ENCODE measurements around the gene SLC2A9. TPM values are rescaled to one million over a fixed set of nuclear protein-coding genes. Genes with fewer than 3 reads are reported as not detected.

Gene SLC2A9
- total RNA-seq, 1 experiment from 2014 or later: 3.5 TPM

DNA sequence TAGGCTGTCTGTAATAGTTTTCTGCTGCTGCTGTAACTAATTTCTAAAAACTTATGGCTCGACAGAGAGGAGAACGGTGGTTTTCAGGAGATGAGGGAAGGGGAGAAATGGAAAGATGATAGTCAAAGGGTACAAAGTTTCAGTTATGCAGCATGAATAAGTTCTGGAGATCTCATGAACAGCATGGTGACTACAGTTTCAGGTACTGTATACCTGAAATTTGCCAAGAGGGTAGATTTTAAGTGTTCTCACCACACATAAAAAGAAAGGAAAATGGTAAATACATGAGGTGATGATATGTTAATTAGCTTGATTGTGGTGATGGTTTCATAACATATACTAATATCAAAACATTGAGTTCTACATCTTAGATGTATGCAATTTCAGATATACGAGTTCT lies 205.0 kb downstream of the SLC2A9 start:
- in situ Hi-C loops (cut with HindIII; ENCODE audit: low pct_unique_long_range_greater_than_20kb, low sequenced_read_pairs): no loop called here
- intact Hi-C loops (cut with micrococcal nuclease; ENCODE audit: unreplicated experiment): no loop called here
- no TSS peak for BruUV-seq (replicated peaks)

DNA sequence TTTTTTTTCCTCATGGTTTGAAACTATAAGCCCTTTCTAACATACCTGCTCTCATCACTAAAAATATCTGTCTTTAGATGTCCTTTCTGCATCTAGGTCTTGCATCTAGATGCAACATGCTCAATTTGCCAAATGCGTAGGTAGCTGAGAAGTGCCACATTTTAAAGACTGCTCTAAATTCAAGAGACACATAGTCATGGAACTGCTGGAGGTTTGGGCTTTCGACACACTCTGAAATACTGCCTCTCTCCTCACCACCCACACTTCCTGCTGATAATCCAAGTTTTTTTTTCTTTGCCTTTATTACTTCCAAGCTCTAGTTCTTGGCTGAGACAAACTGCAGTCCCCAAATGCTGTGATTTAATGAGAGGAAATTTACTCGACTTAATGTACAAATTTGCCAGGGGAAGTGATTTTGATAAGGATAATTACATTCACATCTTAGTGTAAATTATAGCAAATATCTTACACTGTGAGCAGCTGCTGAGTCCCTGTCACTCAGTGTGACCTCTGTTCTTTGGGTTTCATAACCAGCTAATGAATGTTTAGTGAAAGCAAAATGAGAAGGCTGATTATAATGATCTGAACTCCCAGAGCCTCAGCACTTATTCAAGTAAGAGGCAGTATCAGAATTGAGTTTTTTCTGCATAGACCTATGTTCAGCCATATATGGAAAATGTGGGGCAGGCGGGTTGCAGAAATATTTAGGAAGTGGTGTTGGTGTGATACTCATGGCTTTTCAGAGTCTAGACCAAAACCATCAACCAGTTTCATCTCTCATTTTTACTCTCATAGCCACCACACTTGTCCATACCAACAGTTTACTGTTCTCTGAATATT lies 208.6 kb downstream of the SLC2A9 start:
- in situ Hi-C loops (cut with HindIII; ENCODE audit: low pct_unique_long_range_greater_than_20kb, low sequenced_read_pairs) (no loop called here), intact Hi-C loops (cut with micrococcal nuclease; ENCODE audit: unreplicated experiment) (no loop called here)
- CTCF ChIA-PET: no interaction called here
- H3K27ac ChIP-seq (ENCODE audit: low read length): no peak overlapping the region
- POLR2A ChIA-PET: no interaction called here
- H3K36me3 ChIP-seq (ENCODE audit: control insufficient read depth, insufficient read depth, low read length): no peaks in the 10 kb centered on the region
- DNase-seq (ENCODE audit: low read depth, low spot score) (no peak), ATAC-seq (no peak)
- TF ChIP-seq TCF7L2 (IDR thresholded peaks at IDR 0.05; ENCODE audit: low read depth, low read length) (no peak), SIN3A (IDR thresholded peaks at IDR 0.05; ENCODE audit: borderline replicate concordance, insufficient read depth, low read depth, low read length) (no peak), POLR2AphosphoS5 (IDR thresholded peaks at IDR 0.05; ENCODE audit: low read depth, low read length) (no peak)
- TF ChIP-seq, protein P1, sequence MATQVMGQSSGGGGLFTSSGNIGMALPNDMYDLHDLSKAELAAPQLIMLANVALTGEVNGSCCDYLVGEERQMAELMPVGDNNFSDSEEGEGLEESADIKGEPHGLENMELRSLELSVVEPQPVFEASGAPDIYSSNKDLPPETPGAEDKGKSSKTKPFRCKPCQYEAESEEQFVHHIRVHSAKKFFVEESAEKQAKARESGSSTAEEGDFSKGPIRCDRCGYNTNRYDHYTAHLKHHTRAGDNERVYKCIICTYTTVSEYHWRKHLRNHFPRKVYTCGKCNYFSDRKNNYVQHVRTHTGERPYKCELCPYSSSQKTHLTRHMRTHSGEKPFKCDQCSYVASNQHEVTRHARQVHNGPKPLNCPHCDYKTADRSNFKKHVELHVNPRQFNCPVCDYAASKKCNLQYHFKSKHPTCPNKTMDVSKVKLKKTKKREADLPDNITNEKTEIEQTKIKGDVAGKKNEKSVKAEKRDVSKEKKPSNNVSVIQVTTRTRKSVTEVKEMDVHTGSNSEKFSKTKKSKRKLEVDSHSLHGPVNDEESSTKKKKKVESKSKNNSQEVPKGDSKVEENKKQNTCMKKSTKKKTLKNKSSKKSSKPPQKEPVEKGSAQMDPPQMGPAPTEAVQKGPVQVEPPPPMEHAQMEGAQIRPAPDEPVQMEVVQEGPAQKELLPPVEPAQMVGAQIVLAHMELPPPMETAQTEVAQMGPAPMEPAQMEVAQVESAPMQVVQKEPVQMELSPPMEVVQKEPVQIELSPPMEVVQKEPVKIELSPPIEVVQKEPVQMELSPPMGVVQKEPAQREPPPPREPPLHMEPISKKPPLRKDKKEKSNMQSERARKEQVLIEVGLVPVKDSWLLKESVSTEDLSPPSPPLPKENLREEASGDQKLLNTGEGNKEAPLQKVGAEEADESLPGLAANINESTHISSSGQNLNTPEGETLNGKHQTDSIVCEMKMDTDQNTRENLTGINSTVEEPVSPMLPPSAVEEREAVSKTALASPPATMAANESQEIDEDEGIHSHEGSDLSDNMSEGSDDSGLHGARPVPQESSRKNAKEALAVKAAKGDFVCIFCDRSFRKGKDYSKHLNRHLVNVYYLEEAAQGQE (IDR thresholded peaks at IDR 0.05; ENCODE audit: insufficient read depth in 1 of 2, low read depth in 2 of 2, low read length in 1 of 2): no peak
- TF ChIP-seq, protein P2, sequence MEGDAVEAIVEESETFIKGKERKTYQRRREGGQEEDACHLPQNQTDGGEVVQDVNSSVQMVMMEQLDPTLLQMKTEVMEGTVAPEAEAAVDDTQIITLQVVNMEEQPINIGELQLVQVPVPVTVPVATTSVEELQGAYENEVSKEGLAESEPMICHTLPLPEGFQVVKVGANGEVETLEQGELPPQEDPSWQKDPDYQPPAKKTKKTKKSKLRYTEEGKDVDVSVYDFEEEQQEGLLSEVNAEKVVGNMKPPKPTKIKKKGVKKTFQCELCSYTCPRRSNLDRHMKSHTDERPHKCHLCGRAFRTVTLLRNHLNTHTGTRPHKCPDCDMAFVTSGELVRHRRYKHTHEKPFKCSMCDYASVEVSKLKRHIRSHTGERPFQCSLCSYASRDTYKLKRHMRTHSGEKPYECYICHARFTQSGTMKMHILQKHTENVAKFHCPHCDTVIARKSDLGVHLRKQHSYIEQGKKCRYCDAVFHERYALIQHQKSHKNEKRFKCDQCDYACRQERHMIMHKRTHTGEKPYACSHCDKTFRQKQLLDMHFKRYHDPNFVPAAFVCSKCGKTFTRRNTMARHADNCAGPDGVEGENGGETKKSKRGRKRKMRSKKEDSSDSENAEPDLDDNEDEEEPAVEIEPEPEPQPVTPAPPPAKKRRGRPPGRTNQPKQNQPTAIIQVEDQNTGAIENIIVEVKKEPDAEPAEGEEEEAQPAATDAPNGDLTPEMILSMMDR (IDR thresholded peaks at IDR 0.05): no peak
- H3K4me1 ChIP-seq (ENCODE audit: control insufficient read depth, insufficient read depth, low read length): no peaks in the 10 kb centered on the region
- no peaks in the 10 kb centered on the region for H3K9me3 ChIP-seq (ENCODE audit: control insufficient read depth, insufficient read depth, low read depth, low read length)
- no TSS peak for BruUV-seq (replicated peaks)
- no peak overlapping the region for H3K4me3 ChIP-seq (ENCODE audit: low read depth in 2 of 2, low read length in 2 of 2)
- no peaks in the 10 kb centered on the region for H3K27me3 ChIP-seq (ENCODE audit: control insufficient read depth, insufficient read depth, low read length)

More for the DNA sequence above, 205.0 kb downstream of the SLC2A9 start:
- TF ChIP-seq, protein P2 (IDR thresholded peaks at IDR 0.05): no peak
- TF ChIP-seq TCF7L2 (IDR thresholded peaks at IDR 0.05; ENCODE audit: low read depth, low read length) (no peak), SIN3A (IDR thresholded peaks at IDR 0.05; ENCODE audit: borderline replicate concordance, insufficient read depth, low read depth, low read length) (no peak), POLR2AphosphoS5 (IDR thresholded peaks at IDR 0.05; ENCODE audit: low read depth, low read length) (no peak)
- TF ChIP-seq, protein P1 (IDR thresholded peaks at IDR 0.05; ENCODE audit: insufficient read depth in 1 of 2, low read depth in 2 of 2, low read length in 1 of 2): no peak
- ATAC-seq (no peak), DNase-seq (ENCODE audit: low read depth, low spot score) (no peak)
- H3K27me3 ChIP-seq (ENCODE audit: control insufficient read depth, insufficient read depth, low read length): no peaks in the 10 kb centered on the region
- no peak overlapping the region for H3K4me3 ChIP-seq (ENCODE audit: low read depth in 2 of 2, low read length in 2 of 2)
- no peaks in the 10 kb centered on the region for H3K36me3 ChIP-seq (ENCODE audit: control insufficient read depth, insufficient read depth, low read length)
- ChIA-PET CTCF (no interaction called here), POLR2A (no interaction called here)
- H3K9me3 ChIP-seq (ENCODE audit: control insufficient read depth, insufficient read depth, low read depth, low read length): no peaks in the 10 kb centered on the region
- H3K27ac ChIP-seq (ENCODE audit: low read length): no peak overlapping the region
- H3K4me1 ChIP-seq (ENCODE audit: control insufficient read depth, insufficient read depth, low read length): no peaks in the 10 kb centered on the region

All from Panc1 (cell line).